ENCODE results near the gene IFT43. TPM values are rescaled to one million over a fixed set of nuclear protein-coding genes. Genes with fewer than 3 reads are reported as not detected.
A peak's percentile ranks its signal among the peaks of the same experiment; 100 is the strongest.

The IFT43 gene
- polyA plus RNA-seq, 1 donor from 2014 or later: 13.2 TPM

GRCh38 chr14:76088771-76089571 is 103.4 kb downstream of the IFT43 start:
- H3K27ac Mint-ChIP-seq: no peak overlapping the region
- H3K36me3 Mint-ChIP-seq: peaks cover 1% of the 10 kb centered on the region
- H3K27me3 Mint-ChIP-seq: peaks cover 6% of the 10 kb centered on the region
- H3K9me3 Mint-ChIP-seq: no peaks in the 10 kb centered on the region
- no peak overlapping the region for H3K4me3 Mint-ChIP-seq
- no peaks in the 10 kb centered on the region for H3K4me1 Mint-ChIP-seq

- Mint-ChIP-seq H3K4me3 (no peak overlapping the region), H3K4me1 (no peaks in the 10 kb centered on the region), H3K36me3 (no peaks in the 10 kb centered on the region), H3K9me3 (no peaks in the 10 kb centered on the region), H3K27ac (no peak overlapping the region), H3K27me3 (peaks cover 6% of the 10 kb centered on the region)
Measured at GRCh38 chr14:76089575-76089974, 104.0 kb downstream of the IFT43 start.

- no peak overlapping the region for H3K27ac Mint-ChIP-seq
- H3K27me3 Mint-ChIP-seq: peaks cover 6% of the 10 kb centered on the region
- H3K4me1 Mint-ChIP-seq: no peaks in the 10 kb centered on the region
- no peak overlapping the region for H3K4me3 Mint-ChIP-seq
- no peaks in the 10 kb centered on the region for H3K36me3 Mint-ChIP-seq
- no peaks in the 10 kb centered on the region for H3K9me3 Mint-ChIP-seq
Measured at GRCh38 chr14:76090616-76091391, 105.2 kb downstream of the IFT43 start.

GRCh38 chr14:76093077-76093476 is 107.5 kb downstream of the IFT43 start:
- Mint-ChIP-seq H3K36me3 (no peaks in the 10 kb centered on the region), H3K9me3 (no peaks in the 10 kb centered on the region), H3K4me1 (no peaks in the 10 kb centered on the region), H3K4me3 (no peak overlapping the region), H3K27ac (no peak overlapping the region), H3K27me3 (peaks cover 7% of the 10 kb centered on the region)

GRCh38 chr14:76096257-76096656 is 110.7 kb downstream of the IFT43 start:
- Mint-ChIP-seq H3K4me3 (no peak overlapping the region), H3K27me3 (peaks cover 11% of the 10 kb centered on the region), H3K4me1 (no peaks in the 10 kb centered on the region), H3K36me3 (no peaks in the 10 kb centered on the region), H3K9me3 (no peaks in the 10 kb centered on the region), H3K27ac (no peak overlapping the region)

- Mint-ChIP-seq H3K4me1 (no peaks in the 10 kb centered on the region), H3K9me3 (no peaks in the 10 kb centered on the region), H3K27me3 (peaks cover 10% of the 10 kb centered on the region), H3K4me3 (no peak overlapping the region), H3K36me3 (no peaks in the 10 kb centered on the region), H3K27ac (no peak overlapping the region)
Measured at GRCh38 chr14:76097547-76097946, 112.0 kb downstream of the IFT43 start.

- Mint-ChIP-seq H3K9me3 (no peaks in the 10 kb centered on the region), H3K36me3 (no peaks in the 10 kb centered on the region), H3K27me3 (peaks cover 8% of the 10 kb centered on the region), H3K27ac (no peak overlapping the region), H3K4me3 (no peak overlapping the region), H3K4me1 (no peaks in the 10 kb centered on the region)
Measured at GRCh38 chr14:76098047-76098446, 112.5 kb downstream of the IFT43 start.

GRCh38 chr14:76098916-76099675 is 113.5 kb downstream of the IFT43 start:
- Mint-ChIP-seq H3K27me3 (peaks cover 7% of the 10 kb centered on the region), H3K4me3 (no peak overlapping the region), H3K4me1 (no peaks in the 10 kb centered on the region), H3K36me3 (no peaks in the 10 kb centered on the region), H3K9me3 (no peaks in the 10 kb centered on the region), H3K27ac (no peak overlapping the region)

- Mint-ChIP-seq H3K4me3 (no peak overlapping the region), H3K9me3 (no peaks in the 10 kb centered on the region), H3K36me3 (no peaks in the 10 kb centered on the region), H3K27ac (no peak overlapping the region), H3K27me3 (peaks cover 8% of the 10 kb centered on the region), H3K4me1 (no peaks in the 10 kb centered on the region)
Measured at GRCh38 chr14:76100236-76100635, 114.7 kb downstream of the IFT43 start.

- Mint-ChIP-seq H3K9me3 (no peaks in the 10 kb centered on the region), H3K4me1 (no peaks in the 10 kb centered on the region), H3K27ac (peak overlapping the region in 1 of 3 donors; percentile 9), H3K36me3 (no peaks in the 10 kb centered on the region), H3K4me3 (no peak overlapping the region), H3K27me3 (peaks cover 8% of the 10 kb centered on the region)
Measured at GRCh38 chr14:76101391-76102379, 116.1 kb downstream of the IFT43 start.

- Mint-ChIP-seq H3K27me3 (peaks cover 13% of the 10 kb centered on the region), H3K36me3 (no peaks in the 10 kb centered on the region), H3K4me3 (no peak overlapping the region), H3K27ac (no peak overlapping the region), H3K4me1 (no peaks in the 10 kb centered on the region), H3K9me3 (peaks cover 3 to 4% (median 3%) of the 10 kb centered on the region in 3 donors)
Measured at GRCh38 chr14:76104802-76105355, 119.3 kb downstream of the IFT43 start.

- Mint-ChIP-seq H3K27ac (no peak overlapping the region), H3K9me3 (peaks cover 3 to 5% (median 4%) of the 10 kb centered on the region in 3 donors), H3K36me3 (no peaks in the 10 kb centered on the region), H3K4me3 (no peak overlapping the region), H3K27me3 (peaks cover 10% of the 10 kb centered on the region), H3K4me1 (no peaks in the 10 kb centered on the region)
Measured at GRCh38 chr14:76106188-76106587, 120.6 kb downstream of the IFT43 start.

- Mint-ChIP-seq H3K27me3 (peaks cover 14% of the 10 kb centered on the region), H3K27ac (no peak overlapping the region), H3K4me1 (no peaks in the 10 kb centered on the region), H3K36me3 (no peaks in the 10 kb centered on the region), H3K9me3 (peaks cover 4 to 5% (median 5%) of the 10 kb centered on the region in 3 donors), H3K4me3 (no peak overlapping the region)
Measured at GRCh38 chr14:76109087-76109880, 123.7 kb downstream of the IFT43 start.

All from IgD-negative memory B cell (primary cell).